Lower leg skin (tissue), 4 donors: ENCODE measurements around the gene TM2D1. TPM values are rescaled to one million over a fixed set of nuclear protein-coding genes. Genes with fewer than 3 reads are reported as not detected.

Source experiments
- DNase-seq, 2 donors: peaks; one replicate each; pipeline ENCODE4 v3.0.0-alpha.2; 2019; ENCODE audit warnings: low spot score in 2 of 2
- H3K4me3 ChIP-seq: fragments of 200-600 bp; sonication (generic); 2 replicates; pipeline ENCODE4 v1.5.1; 2017; ENCODE audit warnings: mild to moderate bottlenecking, low read depth; ENCODE audit not compliant: poor library complexity, severe bottlenecking
- CTCF ChIP-seq, 3 donors: fragments of 450-650 bp; IDR thresholded peaks; one replicate each; pipeline ENCODE4 v1.5.1; 2016; ENCODE audit warnings: antibody characterized with exemption in 3 of 3, mild to moderate bottlenecking in 3 of 3, moderate library complexity in 2 of 3
- POLR2A ChIP-seq, 2 donors: fragments of 450-650 bp; IDR thresholded peaks; one replicate each; pipeline ENCODE4 v1.6.1; 2016 to 2017; ENCODE audit warnings: antibody characterized with exemption in 2 of 2, mild to moderate bottlenecking in 1 of 2, moderate library complexity in 1 of 2
- WGBS, 2 donors: methylation state at CpG; one replicate each; pipeline ENCODE4 v1.1.5; 2018; 5-methylcytosine and 5-hydroxymethylcytosine counted together
- intact Hi-C: fragments of 100-400 bp; cut with DNase I; formaldehyde crosslinking; loops from one replicate; pipeline ENCODE4 v1.15.0; 2023; ENCODE audit warnings: low total_unique reads
- total RNA-seq, 4 donors: library from RNA; depleted of rRNA; stranded (reverse); fragments of >200 nt; gene quantifications; one replicate each; pipeline ENCODE4 v1.1.0, GENCODE V29; 2016

The TM2D1 gene
- total RNA-seq, 4 donors from 2014 or later: 44.7 to 55.5 (median 50.0) TPM

DNA sequence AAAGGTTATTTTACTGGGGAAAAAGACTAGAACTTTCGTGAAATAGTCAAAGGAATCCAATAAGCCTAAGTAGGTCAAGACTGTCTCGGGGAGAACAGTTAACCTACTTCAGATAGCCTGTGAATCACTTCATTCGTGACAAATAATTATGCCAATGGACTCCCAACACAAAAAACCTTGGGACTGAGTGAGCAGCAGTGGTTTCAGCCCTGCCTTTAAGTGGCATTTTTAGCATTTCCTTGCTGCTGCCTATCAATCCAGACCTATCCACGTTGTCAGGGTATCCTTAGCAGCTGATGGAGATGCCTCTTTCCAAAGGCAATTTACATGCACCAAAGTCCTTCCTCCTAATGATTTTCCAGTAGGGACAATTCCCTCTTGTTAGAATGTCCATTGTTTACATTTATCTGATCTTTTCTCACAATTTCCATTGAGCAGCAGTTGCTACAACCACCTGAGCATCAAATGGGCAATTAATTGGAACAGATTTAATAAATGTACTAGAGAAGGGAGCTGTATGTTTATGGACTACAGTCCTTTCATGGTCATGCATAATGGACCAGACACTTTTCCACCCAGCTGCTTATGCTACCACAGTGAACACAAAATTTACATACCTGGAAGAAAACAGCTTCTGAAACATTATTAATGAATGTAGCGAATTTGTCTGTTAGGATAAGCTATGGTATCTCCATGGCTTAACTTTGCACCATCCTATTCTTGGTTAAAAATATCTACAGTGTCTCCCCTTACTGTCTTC, 75.8 kb downstream of the TM2D1 start:
- intact Hi-C loops: no loop called here
- WGBS, 2 donors: 83 to 87% methylated on average over 5 of the region's 5 CpGs
- H3K4me3 ChIP-seq: no peak overlapping the region
- no peak for TF ChIP-seq POLR2A (IDR thresholded peaks at IDR 0.05)
- TF ChIP-seq CTCF (IDR thresholded peaks at IDR 0.05): no peak
- no peak for DNase-seq

DNA sequence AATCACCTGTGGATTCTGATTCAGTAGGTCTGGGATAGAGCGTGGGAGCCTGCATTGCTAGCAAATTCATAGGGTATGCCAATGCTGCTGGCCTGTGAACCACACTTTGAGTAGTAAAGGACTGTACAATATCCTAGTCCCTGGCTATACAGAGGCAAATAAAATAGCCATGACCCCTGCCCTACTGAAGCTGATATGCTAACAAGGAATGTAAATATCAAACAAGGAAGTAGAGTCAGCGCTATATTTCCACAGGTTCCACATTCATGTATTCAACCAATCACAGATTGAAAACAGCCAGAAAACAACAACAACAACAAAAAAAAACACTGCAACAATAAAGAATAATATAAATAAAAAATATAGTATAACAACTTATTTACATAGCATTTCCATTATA, 77.8 kb downstream of the TM2D1 start:
- 91 to 95% methylated on average over 2 of the region's 2 CpGs for WGBS, 2 donors
- intact Hi-C loops: no loop called here
- no peak for DNase-seq
- H3K4me3 ChIP-seq: no peak overlapping the region
- no peak for TF ChIP-seq CTCF (IDR thresholded peaks at IDR 0.05)
- no peak for TF ChIP-seq POLR2A (IDR thresholded peaks at IDR 0.05)

DNA sequence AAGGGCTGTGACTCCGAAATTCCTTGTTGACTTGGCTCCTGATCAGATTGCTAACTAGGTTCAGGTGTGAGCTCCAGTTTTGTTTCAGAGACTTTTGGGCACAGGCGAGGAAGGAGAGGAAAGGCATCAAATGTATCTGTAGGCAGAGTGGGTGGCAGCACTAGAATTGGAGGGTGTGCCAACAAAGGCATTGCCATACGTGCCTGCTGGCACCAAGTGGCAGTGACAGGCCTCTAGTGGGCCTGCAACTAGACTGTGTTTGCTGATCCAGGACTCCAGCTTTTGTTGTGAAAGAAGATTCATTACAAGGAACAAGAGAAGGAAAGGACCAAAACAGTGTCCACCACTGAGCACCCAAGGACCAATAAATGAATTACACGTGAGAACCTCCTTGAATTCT, 79.5 kb downstream of the TM2D1 start:
- intact Hi-C loops: no loop called here
- no peak overlapping the region for H3K4me3 ChIP-seq
- no peak for TF ChIP-seq CTCF (IDR thresholded peaks at IDR 0.05)
- no peak for TF ChIP-seq POLR2A (IDR thresholded peaks at IDR 0.05)
- DNase-seq: no peak
- 75 to 77% methylated on average over 4 of the region's 4 CpGs for WGBS, 2 donors

- DNase-seq: no peak
- no peak overlapping the region for H3K4me3 ChIP-seq
- no peak for TF ChIP-seq POLR2A (IDR thresholded peaks at IDR 0.05)
- TF ChIP-seq CTCF (IDR thresholded peaks at IDR 0.05): no peak
- intact Hi-C loops: no loop called here
- WGBS, 2 donors: 88 to 89% methylated on average over 4 of the region's 4 CpGs
These were observed 80.6 kb downstream of the TM2D1 start for GRCh38 chr1:61644303-61644702.

DNA sequence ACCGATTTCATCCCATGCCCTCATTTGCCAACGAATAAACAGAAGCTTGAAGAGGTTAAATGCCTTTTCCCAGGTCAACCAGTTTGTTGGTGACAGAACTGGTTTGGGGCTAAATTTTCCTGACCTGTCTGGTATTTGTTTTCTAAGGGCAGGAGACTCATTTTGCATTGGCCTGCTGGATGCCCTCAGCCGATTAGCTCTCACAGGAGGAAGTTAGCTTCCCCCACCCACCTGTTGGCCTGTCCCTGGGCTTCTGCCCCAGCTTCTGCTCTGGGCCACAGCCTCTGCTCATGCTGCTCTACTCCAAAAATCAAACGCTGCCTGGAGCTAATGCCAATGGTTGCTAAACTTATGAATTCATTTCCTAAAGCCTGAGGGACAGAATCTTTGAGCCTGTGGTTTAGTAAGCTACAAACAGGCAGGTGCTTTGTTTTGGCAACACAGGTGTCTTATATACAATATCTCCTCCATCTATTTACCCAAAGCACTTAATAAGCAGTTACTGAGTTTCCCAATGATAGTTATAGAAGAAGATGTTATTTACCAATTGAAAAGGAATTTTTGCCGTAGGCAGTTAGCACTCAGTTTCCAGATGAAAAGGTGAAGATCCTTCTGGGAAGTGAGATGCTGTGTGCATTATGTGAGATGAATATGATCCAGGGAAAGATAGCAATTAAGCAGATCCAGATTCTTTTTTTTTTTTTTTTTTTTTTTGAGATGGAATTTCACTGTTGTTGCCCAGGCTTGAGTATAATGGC, 82.3 kb downstream of the TM2D1 start:
- TF ChIP-seq CTCF (IDR thresholded peaks at IDR 0.05) (no peak), POLR2A (IDR thresholded peaks at IDR 0.05) (no peak)
- DNase-seq: no peak
- intact Hi-C loops: no loop called here
- WGBS, 2 donors: 46 to 53% methylated on average over 5 of the region's 5 CpGs
- H3K4me3 ChIP-seq: no peak overlapping the region
